ENCODE measurements around the gene SLC39A11.

DNA sequence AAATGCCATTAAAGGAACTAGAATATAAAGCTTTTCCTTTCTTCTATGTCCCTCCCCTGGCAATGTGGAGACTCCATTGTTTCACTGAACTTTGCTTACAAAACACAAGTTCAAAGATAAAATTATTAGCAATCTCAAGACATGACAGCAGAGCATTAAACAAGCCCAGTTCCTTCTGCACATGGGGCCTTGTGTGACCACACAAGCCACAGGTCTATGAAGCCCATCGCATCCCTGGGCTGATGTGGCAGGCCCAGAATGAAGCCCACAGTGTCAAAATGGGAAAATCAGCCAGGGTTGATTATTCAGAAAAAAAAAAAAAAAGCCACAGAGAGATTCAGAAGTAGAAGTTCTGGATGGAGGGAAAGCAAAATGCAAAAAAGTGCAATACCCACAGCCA, 12.9 kb upstream of the SLC39A11 start:
- TF ChIP-seq, protein P1, sequence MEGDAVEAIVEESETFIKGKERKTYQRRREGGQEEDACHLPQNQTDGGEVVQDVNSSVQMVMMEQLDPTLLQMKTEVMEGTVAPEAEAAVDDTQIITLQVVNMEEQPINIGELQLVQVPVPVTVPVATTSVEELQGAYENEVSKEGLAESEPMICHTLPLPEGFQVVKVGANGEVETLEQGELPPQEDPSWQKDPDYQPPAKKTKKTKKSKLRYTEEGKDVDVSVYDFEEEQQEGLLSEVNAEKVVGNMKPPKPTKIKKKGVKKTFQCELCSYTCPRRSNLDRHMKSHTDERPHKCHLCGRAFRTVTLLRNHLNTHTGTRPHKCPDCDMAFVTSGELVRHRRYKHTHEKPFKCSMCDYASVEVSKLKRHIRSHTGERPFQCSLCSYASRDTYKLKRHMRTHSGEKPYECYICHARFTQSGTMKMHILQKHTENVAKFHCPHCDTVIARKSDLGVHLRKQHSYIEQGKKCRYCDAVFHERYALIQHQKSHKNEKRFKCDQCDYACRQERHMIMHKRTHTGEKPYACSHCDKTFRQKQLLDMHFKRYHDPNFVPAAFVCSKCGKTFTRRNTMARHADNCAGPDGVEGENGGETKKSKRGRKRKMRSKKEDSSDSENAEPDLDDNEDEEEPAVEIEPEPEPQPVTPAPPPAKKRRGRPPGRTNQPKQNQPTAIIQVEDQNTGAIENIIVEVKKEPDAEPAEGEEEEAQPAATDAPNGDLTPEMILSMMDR (IDR thresholded peaks at IDR 0.05; ENCODE audit: poor library complexity, severe bottlenecking): no peak
- TF ChIP-seq MXI1 (conservative IDR thresholded peaks at IDR 0.05; ENCODE audit: poor library complexity, severe bottlenecking): no peak
- TF ChIP-seq TAF1 (IDR thresholded peaks at IDR 0.05; ENCODE audit: low read depth): no peak
